Measurements from ENCODE around the gene MSGN1. TPM values are rescaled to one million over a fixed set of nuclear protein-coding genes. Genes with fewer than 3 reads are reported as not detected.

MSGN1 gene
- total and polyA plus RNA-seq, 2 donors (not counting 3 experiments of a cell fraction or from before 2014, with no cell fraction given), result not detected

DNA sequence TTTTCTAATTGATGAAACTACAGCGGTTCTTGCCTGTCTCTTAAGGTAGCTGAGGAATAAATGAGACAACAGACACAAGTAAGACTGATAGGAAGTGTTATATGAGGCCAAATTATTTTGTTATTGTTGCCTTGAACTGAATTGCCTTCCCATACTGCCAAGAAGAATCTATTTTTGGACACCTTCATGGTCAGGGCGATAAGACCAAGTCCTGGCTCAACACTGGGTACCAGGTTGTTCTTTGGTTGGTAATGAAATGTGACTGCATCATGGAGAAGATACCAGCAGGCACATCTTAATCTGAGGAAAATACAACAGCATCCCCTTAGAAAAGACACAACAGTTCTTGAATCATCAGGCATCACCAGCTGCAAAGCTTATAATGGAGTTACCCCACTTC, 23.7 kb downstream of the MSGN1 start:
- ChIA-PET CTCF (interaction anchor here (1.5 kb wide), 1 partner anchor 9 kb away, joined by 6 read pairs; no protein-coding TSS in a partner anchor), POLR2A (no interaction called here)
- Histone ChIP-seq H3K4me3 (replicated peaks in 1 of 3; ENCODE audit: insufficient read depth in 1 of 3, low read depth in 1 of 3, low read length in 3 of 3) (no peak overlapping the region), H3K9me3 (replicated peaks; ENCODE audit: control insufficient read depth, insufficient read depth, low read length) (no peaks in the 10 kb centered on the region), H3K79me2 (ENCODE audit: control insufficient read depth, insufficient read depth, low read length) (no peaks in the 10 kb centered on the region), H3K4me1 (ENCODE audit: control insufficient read depth, extremely low read depth, insufficient read depth, low read length) (no peaks in the 10 kb centered on the region), H4K20me1 (replicated peaks; ENCODE audit: control insufficient read depth, extremely low read depth, insufficient read depth, low read length) (no peaks in the 10 kb centered on the region), H3K36me3 (ENCODE audit: control insufficient read depth in 2 of 2, extremely low read depth in 1 of 2, insufficient read depth in 2 of 2, low read length in 2 of 2) (no peaks in the 10 kb centered on the region), H3K27me3 (ENCODE audit: control insufficient read depth in 2 of 2, insufficient read depth in 2 of 2, low read length in 2 of 2) (peaks cover 0 to 4% of the 10 kb centered on the region in 2 experiments), H3K9me1 (replicated peaks; ENCODE audit: control insufficient read depth, extremely low read depth, insufficient read depth, low read length) (no peaks in the 10 kb centered on the region), H2AFZ (ENCODE audit: low read depth, low read length) (no peak overlapping the region), H3K27ac (ENCODE audit: insufficient read depth, low read depth, low read length) (no peak overlapping the region), H3K4me2 (ENCODE audit: insufficient read depth, low read length) (no peak overlapping the region), H3K9ac (replicated peaks; ENCODE audit: extremely low read depth, insufficient read depth, low read length) (no peak overlapping the region)
- FAIRE-seq, result no peak
- DNase-seq (ENCODE audit: low read depth, low spot score), result no peak
- TF ChIP-seq, protein P1, sequence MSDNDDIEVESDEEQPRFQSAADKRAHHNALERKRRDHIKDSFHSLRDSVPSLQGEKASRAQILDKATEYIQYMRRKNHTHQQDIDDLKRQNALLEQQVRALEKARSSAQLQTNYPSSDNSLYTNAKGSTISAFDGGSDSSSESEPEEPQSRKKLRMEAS (IDR thresholded peaks at IDR 0.05; ENCODE audit: insufficient read depth, insufficient read length), result no peak
- TF ChIP-seq MYC (IDR thresholded peaks at IDR 0.05; ENCODE audit: low read depth, low read length) (no peak), POLR2A (IDR thresholded peaks at IDR 0.05; ENCODE audit: low read depth, low read length) (no peak), FOS (IDR thresholded peaks at IDR 0.05; ENCODE audit: borderline replicate concordance, insufficient read depth, low read length) (no peak), GATA2 (IDR thresholded peaks at IDR 0.05; ENCODE audit: insufficient read depth, insufficient read length, low read depth, low read length) (no peak), EZH2 (IDR thresholded peaks at IDR 0.05; ENCODE audit: borderline replicate concordance, low read depth, low read length, severe bottlenecking) (no peak), JUN (IDR thresholded peaks at IDR 0.05; ENCODE audit: borderline replicate concordance, insufficient read depth, insufficient read length, low read depth) (no peak), POLR2AphosphoS5 (IDR thresholded peaks at IDR 0.05; ENCODE audit: insufficient read depth, low read depth, low read length) (no peak)
- TF ChIP-seq, protein P2, sequence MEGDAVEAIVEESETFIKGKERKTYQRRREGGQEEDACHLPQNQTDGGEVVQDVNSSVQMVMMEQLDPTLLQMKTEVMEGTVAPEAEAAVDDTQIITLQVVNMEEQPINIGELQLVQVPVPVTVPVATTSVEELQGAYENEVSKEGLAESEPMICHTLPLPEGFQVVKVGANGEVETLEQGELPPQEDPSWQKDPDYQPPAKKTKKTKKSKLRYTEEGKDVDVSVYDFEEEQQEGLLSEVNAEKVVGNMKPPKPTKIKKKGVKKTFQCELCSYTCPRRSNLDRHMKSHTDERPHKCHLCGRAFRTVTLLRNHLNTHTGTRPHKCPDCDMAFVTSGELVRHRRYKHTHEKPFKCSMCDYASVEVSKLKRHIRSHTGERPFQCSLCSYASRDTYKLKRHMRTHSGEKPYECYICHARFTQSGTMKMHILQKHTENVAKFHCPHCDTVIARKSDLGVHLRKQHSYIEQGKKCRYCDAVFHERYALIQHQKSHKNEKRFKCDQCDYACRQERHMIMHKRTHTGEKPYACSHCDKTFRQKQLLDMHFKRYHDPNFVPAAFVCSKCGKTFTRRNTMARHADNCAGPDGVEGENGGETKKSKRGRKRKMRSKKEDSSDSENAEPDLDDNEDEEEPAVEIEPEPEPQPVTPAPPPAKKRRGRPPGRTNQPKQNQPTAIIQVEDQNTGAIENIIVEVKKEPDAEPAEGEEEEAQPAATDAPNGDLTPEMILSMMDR (IDR thresholded peaks at IDR 0.05; ENCODE audit: extremely low read depth in 1 of 2, insufficient read depth in 1 of 2, low read depth in 1 of 2, low read length in 2 of 2), result no peak
- BruUV-seq (replicated peaks), result no TSS peak
- intact Hi-C loops (cut with micrococcal nuclease), result no loop called here
- dilution Hi-C loops (cut with MboI; ENCODE audit: extremely low pct_ligation_motif_present, low sequenced_read_pairs), result no loop called here
